Testis (tissue), 3 donors: ENCODE data around the gene VSX1. TPM values are rescaled to one million over a fixed set of nuclear protein-coding genes. Genes with fewer than 3 reads are reported as not detected.

Experiments
- DNase-seq: peaks from one replicate; pipeline ENCODE4 v3.0.0-alpha.2; 2019
- H3K27ac ChIP-seq, 2 donors: fragments of 200-600 bp; sonication (generic); one replicate each; pipeline ENCODE4 v1.5.1; 2019
- H3K27me3 ChIP-seq: fragments of 200-600 bp; sonication (generic); one replicate; pipeline ENCODE4 v1.5.1; 2019
- H3K36me3 ChIP-seq: fragments of 200-600 bp; sonication (generic); one replicate; pipeline ENCODE4 v1.5.1; 2017; ENCODE audit warnings: low read depth; ENCODE audit errors: missing control alignments
- H3K4me1 ChIP-seq: fragments of 200-600 bp; sonication (generic); one replicate; pipeline ENCODE4 v1.5.1; 2019
- H3K4me3 ChIP-seq, 2 donors: fragments of 200-600 bp; sonication (generic); one replicate each; pipeline ENCODE4 v1.5.1; 2017 to 2019
- H3K9me3 ChIP-seq: fragments of 200-600 bp; sonication (generic); one replicate; pipeline ENCODE4 v1.5.1; 2017
- POLR2A ChIP-seq: fragments of 450-650 bp; IDR thresholded peaks from one replicate; pipeline ENCODE4 v1.6.1; 2017; ENCODE audit warnings: antibody characterized with exemption, mild to moderate bottlenecking, moderate library complexity
- WGBS, 2 donors: methylation state at CpG; one replicate each; pipeline ENCODE4 v1.1.5; 2018; 5-methylcytosine and 5-hydroxymethylcytosine counted together
- intact Hi-C: fragments of 100-400 bp; cut with DNase I; formaldehyde crosslinking; loops from one replicate; pipeline ENCODE4 v1.15.1; 2023; ENCODE audit warnings: low total_unique reads
- polyA plus RNA-seq: library from polyadenylated mRNA; stranded (reverse); fragments of 350-450 nt; fragmentation: Illumina TruSeq; extraction: RNeasy Lipid Tissue Mini Kit (QIAGEN cat#74804); gene quantifications from one replicate; pipeline ENCODE4 v1.2.3, GENCODE V29; 2014; ENCODE audit warnings: low read depth, low replicate concordance; ENCODE audit not compliant: insufficient read depth
- total RNA-seq, 2 donors: library from RNA; depleted of rRNA; stranded (reverse); fragments of >200 nt; gene quantifications; one replicate each; pipeline ENCODE4 v1.2.3, GENCODE V29; 2016
- TF ChIP-seq, protein P1 (sequence below), 3 experiments: fragments of 450-650 bp in 2 of 3; fragments of 200-600 bp in 1 of 3; sonication (generic) in 1 of 3; IDR thresholded peaks; one replicate each; pipeline ENCODE4 v1.5.1; 2016 to 2019; ENCODE audit warnings: antibody characterized with exemption in 3 of 3, mild to moderate bottlenecking in 2 of 3, moderate library complexity in 1 of 3

The VSX1 gene
- total and polyA plus RNA-seq, 3 donors from 2014 or later: 0.16 to 0.38 (median 0.37) TPM

GRCh38 chr20:25100914-25101313 is 19.0 kb upstream of the VSX1 start:
- WGBS, 2 donors: 69% methylated on average over 3 of the region's 3 CpGs
- Histone ChIP-seq H3K9me3 (no peaks in the 10 kb centered on the region), H3K4me1 (no peaks in the 10 kb centered on the region), H3K36me3 (no peaks in the 10 kb centered on the region), H3K27ac (no peak overlapping the region), H3K27me3 (no peaks in the 10 kb centered on the region), H3K4me3 (no peak overlapping the region)
- no peak for TF ChIP-seq POLR2A
- TF ChIP-seq, protein P1, sequence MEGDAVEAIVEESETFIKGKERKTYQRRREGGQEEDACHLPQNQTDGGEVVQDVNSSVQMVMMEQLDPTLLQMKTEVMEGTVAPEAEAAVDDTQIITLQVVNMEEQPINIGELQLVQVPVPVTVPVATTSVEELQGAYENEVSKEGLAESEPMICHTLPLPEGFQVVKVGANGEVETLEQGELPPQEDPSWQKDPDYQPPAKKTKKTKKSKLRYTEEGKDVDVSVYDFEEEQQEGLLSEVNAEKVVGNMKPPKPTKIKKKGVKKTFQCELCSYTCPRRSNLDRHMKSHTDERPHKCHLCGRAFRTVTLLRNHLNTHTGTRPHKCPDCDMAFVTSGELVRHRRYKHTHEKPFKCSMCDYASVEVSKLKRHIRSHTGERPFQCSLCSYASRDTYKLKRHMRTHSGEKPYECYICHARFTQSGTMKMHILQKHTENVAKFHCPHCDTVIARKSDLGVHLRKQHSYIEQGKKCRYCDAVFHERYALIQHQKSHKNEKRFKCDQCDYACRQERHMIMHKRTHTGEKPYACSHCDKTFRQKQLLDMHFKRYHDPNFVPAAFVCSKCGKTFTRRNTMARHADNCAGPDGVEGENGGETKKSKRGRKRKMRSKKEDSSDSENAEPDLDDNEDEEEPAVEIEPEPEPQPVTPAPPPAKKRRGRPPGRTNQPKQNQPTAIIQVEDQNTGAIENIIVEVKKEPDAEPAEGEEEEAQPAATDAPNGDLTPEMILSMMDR (IDR thresholded peaks at IDR 0.05): no peak
- intact Hi-C loops: no loop called here
- DNase-seq: no peak

- no peak for DNase-seq
- Histone ChIP-seq H3K27ac (no peak overlapping the region), H3K4me1 (no peaks in the 10 kb centered on the region), H3K9me3 (no peaks in the 10 kb centered on the region), H3K27me3 (no peaks in the 10 kb centered on the region), H3K36me3 (no peaks in the 10 kb centered on the region), H3K4me3 (no peak overlapping the region)
- intact Hi-C loops: no loop called here
- TF ChIP-seq, protein P1 (IDR thresholded peaks at IDR 0.05): no peak
- TF ChIP-seq POLR2A: no peak
- WGBS, 2 donors: 79 to 81% methylated on average over 4 of the region's 4 CpGs
These were observed 17.7 kb upstream of the VSX1 start for GRCh38 chr20:25099601-25100140.

- no peak for DNase-seq
- no peak overlapping the region for H3K4me3 ChIP-seq
- no peaks in the 10 kb centered on the region for H3K36me3 ChIP-seq
- intact Hi-C loops: no loop called here
- H3K9me3 ChIP-seq: no peaks in the 10 kb centered on the region
- WGBS, 2 donors: 44 to 48% methylated on average over 2 of the region's 2 CpGs
- H3K4me1 ChIP-seq: no peaks in the 10 kb centered on the region
- H3K27me3 ChIP-seq: no peaks in the 10 kb centered on the region
- H3K27ac ChIP-seq: no peak overlapping the region
- TF ChIP-seq POLR2A: no peak
These were observed 15.6 kb upstream of the VSX1 start for GRCh38 chr20:25097498-25097897.

GRCh38 chr20:25090492-25091429 is 8.8 kb upstream of the VSX1 start:
- TF ChIP-seq, protein P1 (IDR thresholded peaks at IDR 0.05): no peak
- no peak for TF ChIP-seq POLR2A
- Histone ChIP-seq H3K9me3 (no peaks in the 10 kb centered on the region), H3K4me3 (no peak overlapping the region), H3K27me3 (no peaks in the 10 kb centered on the region), H3K4me1 (no peaks in the 10 kb centered on the region), H3K36me3 (no peaks in the 10 kb centered on the region), H3K27ac (no peak overlapping the region)
- DNase-seq: no peak
- 61 to 67% methylated on average over 8 to 11 of the region's 14 CpGs for WGBS, 2 donors
- intact Hi-C loops: no loop called here

- intact Hi-C loops: no loop called here
These were observed 7.7 kb upstream of the VSX1 start for GRCh38 chr20:25089662-25090061.

More at GRCh38 chr20:25089662-25090061, 7.7 kb upstream of the VSX1 start:
- H3K36me3 ChIP-seq: no peaks in the 10 kb centered on the region
- no peak overlapping the region for H3K4me3 ChIP-seq
- no peaks in the 10 kb centered on the region for H3K9me3 ChIP-seq
- no peak overlapping the region for H3K27ac ChIP-seq
- H3K4me1 ChIP-seq: peaks cover 3% of the 10 kb centered on the region
- TF ChIP-seq, protein P1 (IDR thresholded peaks at IDR 0.05): no peak
- no peak for TF ChIP-seq POLR2A
- 83 to 87% methylated on average over 10 to 12 of the region's 12 CpGs for WGBS, 2 donors
- no peak for DNase-seq
- H3K27me3 ChIP-seq: no peaks in the 10 kb centered on the region
